ENCODE results near the gene IFITM10.
"Not testable (repeated sequence)": the region's sequence is repeated elsewhere in the genome, so short reads cannot be mapped to it uniquely, and the experiment has no call there.

The IFITM10 gene

GRCh38 chr11:1771700-1772099 lies 21.3 kb upstream of the IFITM10 start:
- no peak overlapping the region for H3K4me3 ChIP-seq (ENCODE audit: low read depth, low read length)
- no peak for DNase-seq (ENCODE audit: low read depth)
- no peak for TF ChIP-seq CTCF (IDR thresholded peaks at IDR 0.05; ENCODE audit: insufficient read depth, low read depth, low read length, missing control alignments)

DNA sequence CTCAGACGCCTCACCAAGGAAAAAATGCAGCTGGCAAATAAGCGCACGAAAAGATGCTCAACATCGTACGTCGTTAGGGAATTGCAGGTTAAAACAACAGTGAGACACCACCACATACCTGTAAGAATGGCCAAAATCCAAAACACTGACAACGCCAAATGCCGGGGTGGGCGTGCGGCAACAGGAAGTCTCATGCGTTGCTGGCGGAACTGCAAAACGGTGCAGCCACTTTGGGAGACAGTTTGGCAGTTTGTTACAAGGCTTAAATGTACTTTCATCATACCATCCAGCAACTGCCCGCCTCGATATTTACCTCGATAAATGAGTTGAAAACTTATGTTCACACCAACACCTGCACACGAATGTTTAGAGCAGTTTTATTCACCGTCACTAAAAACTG lies 20.9 kb upstream of the IFITM10 start:
- no peak overlapping the region for H3K4me3 ChIP-seq (ENCODE audit: low read depth, low read length)
- no peak for DNase-seq (ENCODE audit: low read depth)
- no peak for TF ChIP-seq CTCF (IDR thresholded peaks at IDR 0.05; ENCODE audit: insufficient read depth, low read depth, low read length, missing control alignments)

DNA sequence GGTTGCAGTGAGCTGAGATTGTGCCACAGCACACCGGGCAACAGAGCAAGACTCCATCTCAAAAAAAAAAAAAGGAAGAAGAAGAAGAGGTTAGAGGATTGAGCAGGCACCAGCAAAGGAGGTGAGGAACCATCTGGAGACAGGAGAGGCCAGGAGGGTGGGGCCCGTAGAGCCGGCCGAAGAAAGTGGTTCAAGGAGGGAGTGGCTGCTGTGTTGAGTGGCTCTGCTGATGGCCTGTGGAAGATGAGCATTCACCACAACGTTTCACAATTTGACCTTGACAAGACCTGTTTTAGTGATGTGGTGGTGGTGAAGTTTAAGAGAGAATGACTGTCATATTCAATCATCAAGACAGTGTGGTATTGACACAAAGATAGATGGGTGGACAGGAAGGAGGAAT lies 20.1 kb upstream of the IFITM10 start:
- TF ChIP-seq CTCF (IDR thresholded peaks at IDR 0.05; ENCODE audit: insufficient read depth, low read depth, low read length, missing control alignments): no peak
- DNase-seq (ENCODE audit: low read depth): no peak
- no peak overlapping the region for H3K4me3 ChIP-seq (ENCODE audit: low read depth, low read length)

- DNase-seq (ENCODE audit: low read depth): no peak
- no peak for TF ChIP-seq CTCF (IDR thresholded peaks at IDR 0.05; ENCODE audit: insufficient read depth, low read depth, low read length, missing control alignments)
- H3K4me3 ChIP-seq (ENCODE audit: low read depth, low read length): no peak overlapping the region
Observed at GRCh38 chr11:1770061-1770460, 19.7 kb upstream of the IFITM10 start.

- H3K4me3 ChIP-seq (ENCODE audit: low read depth, low read length): not testable (repeated sequence)
Observed at GRCh38 chr11:1769304-1769936, 19.0 kb upstream of the IFITM10 start.

GRCh38 chr11:1768141-1768469 lies 17.7 kb upstream of the IFITM10 start:
- TF ChIP-seq CTCF (IDR thresholded peaks at IDR 0.05; ENCODE audit: insufficient read depth, low read depth, low read length, missing control alignments): no peak
- no peak overlapping the region for H3K4me3 ChIP-seq (ENCODE audit: low read depth, low read length)
- no peak for DNase-seq (ENCODE audit: low read depth)

More at GRCh38 chr11:1769304-1769936, 19.0 kb upstream of the IFITM10 start:
- DNase-seq (ENCODE audit: low read depth): not testable (repeated sequence)

- no peak overlapping the region for H3K4me3 ChIP-seq (ENCODE audit: low read depth, low read length)
- no peak for TF ChIP-seq CTCF (IDR thresholded peaks at IDR 0.05; ENCODE audit: insufficient read depth, low read depth, low read length, missing control alignments)
- no peak for DNase-seq (ENCODE audit: low read depth)
Observed at GRCh38 chr11:1767399-1768140, 17.2 kb upstream of the IFITM10 start.
